BE2C (cell line): ENCODE results near the gene SH3GL2.
"Not testable (repeated sequence)": the region's sequence is repeated elsewhere in the genome, so short reads cannot be mapped to it uniquely, and the experiment has no call there.

Experiments
- DNase-seq: peaks from one replicate; pipeline ENCODE4 v3.0.0-alpha.2; 2020
- H3K27me3 ChIP-seq: fragments of 250-450 bp; sonication (Bioruptor Pico); 2 replicates; pipeline ENCODE4 v1.5.1; 2020; ENCODE audit warnings: mild to moderate bottlenecking
- H3K36me3 ChIP-seq: fragments of 250-450 bp; sonication (Bioruptor Pico); 2 replicates; pipeline ENCODE4 v1.5.1; 2020; ENCODE audit warnings: mild to moderate bottlenecking
- H3K4me1 ChIP-seq: fragments of 250-450 bp; sonication (Bioruptor Pico); 2 replicates; pipeline ENCODE4 v1.5.1; 2020
- H3K4me3 ChIP-seq: 2 replicates; pipeline ENCODE4 v1.5.1; 2011; ENCODE audit warnings: low read depth, low read length
- H3K9me3 ChIP-seq: fragments of 250-450 bp; sonication (Bioruptor Pico); 2 replicates; pipeline ENCODE4 v1.5.1; 2020
- CTCF ChIP-seq: IDR thresholded peaks from 2 replicates; pipeline ENCODE4 v1.5.1; 2012; ENCODE audit warnings: mild to moderate bottlenecking, low read depth, low read length

SH3GL2 gene

DNA sequence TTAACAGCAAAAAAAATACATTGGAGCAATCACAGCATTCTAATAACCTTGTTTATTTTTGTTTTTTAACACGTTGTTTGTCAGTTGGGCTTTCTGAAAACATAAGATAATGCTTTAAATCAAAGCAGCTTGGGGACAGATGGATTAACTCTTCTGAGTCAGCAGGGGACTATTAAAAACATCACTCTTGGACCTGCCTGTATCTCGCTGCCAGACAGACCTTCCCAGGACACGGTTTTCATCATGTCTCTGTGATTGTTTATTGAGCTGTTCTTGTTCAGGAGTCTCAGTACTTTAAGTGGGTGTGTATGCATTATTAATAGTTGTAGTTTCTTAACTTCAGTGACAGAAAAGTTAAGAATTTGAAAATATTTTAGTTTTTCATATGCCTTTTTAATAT lies 173.2 kb downstream of the SH3GL2 start:
- DNase-seq = no peak
- H3K4me1 ChIP-seq = no peaks in the 10 kb centered on the region
- H3K4me3 ChIP-seq = no peak overlapping the region
- no peak for TF ChIP-seq CTCF
- H3K9me3 ChIP-seq = no peaks in the 10 kb centered on the region
- H3K27me3 ChIP-seq = no peaks in the 10 kb centered on the region
- H3K36me3 ChIP-seq = no peaks in the 10 kb centered on the region

DNA sequence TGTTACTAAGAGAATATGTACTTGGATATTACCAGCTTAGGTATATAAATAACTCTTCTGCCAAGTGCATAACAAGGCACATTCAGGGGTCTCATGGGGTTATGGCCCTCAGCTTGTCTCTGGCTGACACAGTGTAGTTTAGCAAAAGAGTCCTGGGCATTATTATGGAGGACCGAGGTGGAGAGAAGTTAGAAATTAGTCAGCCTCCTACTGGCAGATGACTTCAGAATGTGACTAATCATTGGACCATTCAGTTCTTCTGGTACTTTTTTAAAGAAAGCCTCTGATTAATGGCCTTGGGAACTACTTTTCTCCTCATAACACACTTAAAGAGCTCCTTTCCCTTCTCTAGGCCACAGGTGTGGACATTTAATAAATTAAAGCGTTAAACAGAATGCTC lies 178.9 kb downstream of the SH3GL2 start:
- TF ChIP-seq CTCF = no peak
- H3K4me3 ChIP-seq = no peak overlapping the region
- DNase-seq = no peak
- H3K27me3 ChIP-seq = no peaks in the 10 kb centered on the region
- no peaks in the 10 kb centered on the region for H3K4me1 ChIP-seq
- H3K36me3 ChIP-seq = no peaks in the 10 kb centered on the region
- no peaks in the 10 kb centered on the region for H3K9me3 ChIP-seq

GRCh38 chr9:17760250-17760649 lies 181.4 kb downstream of the SH3GL2 start:
- no peaks in the 10 kb centered on the region for H3K4me1 ChIP-seq
- no peak for TF ChIP-seq CTCF
- DNase-seq = no peak
- H3K27me3 ChIP-seq = no peaks in the 10 kb centered on the region
- H3K4me3 ChIP-seq = no peak overlapping the region
- H3K36me3 ChIP-seq = no peaks in the 10 kb centered on the region
- no peaks in the 10 kb centered on the region for H3K9me3 ChIP-seq

DNA sequence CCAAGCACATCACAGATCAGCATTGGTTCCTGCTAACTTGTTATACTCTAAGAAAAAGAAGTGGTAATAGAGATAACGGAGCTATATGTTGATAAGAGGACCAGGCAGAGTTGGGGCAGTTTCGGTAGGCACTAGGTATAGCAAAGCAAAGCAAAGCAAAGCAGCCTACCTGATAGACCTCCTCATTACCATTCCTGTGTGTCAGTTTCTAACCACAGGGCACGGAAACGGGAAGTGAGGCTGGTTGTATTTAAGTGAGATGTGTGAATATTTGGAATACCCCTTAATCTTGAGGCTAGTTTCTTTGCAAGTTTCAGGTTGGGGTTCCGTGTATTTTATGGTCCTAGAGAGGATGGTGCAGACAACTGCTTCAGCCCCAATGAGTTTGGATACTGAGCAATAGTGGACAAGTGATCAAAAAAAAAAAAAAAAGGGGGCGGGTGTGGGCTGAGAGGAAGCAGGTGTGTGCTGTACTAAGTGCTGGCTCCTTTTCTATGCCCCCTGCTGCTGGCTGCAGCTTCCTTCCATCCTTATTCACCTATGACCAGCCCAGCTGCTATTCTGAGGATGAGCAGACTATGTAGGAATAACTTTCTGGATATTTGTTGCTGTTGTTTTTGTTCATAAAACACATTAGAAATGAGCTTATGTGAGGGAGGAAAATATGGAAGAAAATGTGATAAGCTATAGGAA lies 183.3 kb downstream of the SH3GL2 start:
- Histone ChIP-seq H3K9me3 (no peaks in the 10 kb centered on the region), H3K36me3 (no peaks in the 10 kb centered on the region), H3K4me1 (no peaks in the 10 kb centered on the region), H3K4me3 (no peak overlapping the region), H3K27me3 (no peaks in the 10 kb centered on the region)
- no peak for TF ChIP-seq CTCF
- no peak for DNase-seq

GRCh38 chr9:17764306-17764705 lies 185.4 kb downstream of the SH3GL2 start:
- Histone ChIP-seq H3K4me3 (no peak overlapping the region), H3K4me1 (no peaks in the 10 kb centered on the region)

GRCh38 chr9:17765131-17765530 lies 186.3 kb downstream of the SH3GL2 start:
- H3K4me1 ChIP-seq, H3K4me3 ChIP-seq, H3K36me3 ChIP-seq, H3K9me3 ChIP-seq, H3K27me3 ChIP-seq, DNase-seq: not testable (repeated sequence)

More at GRCh38 chr9:17764306-17764705, 185.4 kb downstream of the SH3GL2 start:
- no peaks in the 10 kb centered on the region for H3K27me3 ChIP-seq
- DNase-seq = no peak
- H3K36me3 ChIP-seq = no peaks in the 10 kb centered on the region
- TF ChIP-seq CTCF = no peak
- no peaks in the 10 kb centered on the region for H3K9me3 ChIP-seq
